SU-DHL-6 (cell line): ENCODE results near the gene FCHSD1.

Experiments used
- H2AFZ ChIP-seq: fragments of 200-600 bp; sonication (generic); 2 replicates; pipeline ENCODE4 v1.6.1; 2014; ENCODE audit warnings: low read depth, mild to moderate bottlenecking, moderate library complexity, mixed read lengths, antibody characterized with exemption, low read length; ENCODE audit not compliant: severe bottlenecking
- H3F3A ChIP-seq: fragments of 200-600 bp; shearing (Covaris generic); 2 replicates; pipeline ENCODE4 v1.6.0; 2016; ENCODE audit warnings: antibody characterized with exemption, mild to moderate bottlenecking; ENCODE audit not compliant: insufficient read depth
- H3K27ac ChIP-seq: fragments of 200-600 bp; sonication (generic); 2 replicates; pipeline ENCODE4 v1.5.1; 2016; ENCODE audit warnings: low read depth, mild to moderate bottlenecking, low read length, moderate library complexity, mixed read lengths
- H3K27me3 ChIP-seq: fragments of 200-600 bp; sonication (generic), shearing (Covaris generic); 2 replicates; pipeline ENCODE4 v1.6.0; 2014; ENCODE audit warnings: mild to moderate bottlenecking, low read length
- H3K36me3 ChIP-seq: fragments of 200-600 bp; sonication (generic); 2 replicates; pipeline ENCODE4 v1.6.1; 2014; ENCODE audit warnings: mild to moderate bottlenecking, low read length, mixed read lengths
- H3K4me2 ChIP-seq: fragments of 300-600, 200-600 bp; shearing (Covaris generic), sonication (generic); 2 replicates; pipeline ENCODE4 v1.6.0; 2014; ENCODE audit warnings: low read length, low read depth, mild to moderate bottlenecking; ENCODE audit not compliant: poor library complexity, severe bottlenecking
- H3K4me3 ChIP-seq: fragments of 200-600 bp; sonication (generic); 2 replicates; pipeline ENCODE4 v1.5.1; 2014; ENCODE audit warnings: antibody characterized with exemption, low read length, mild to moderate bottlenecking, mixed read lengths; ENCODE audit not compliant: insufficient read depth, poor library complexity, severe bottlenecking
- H3K79me2 ChIP-seq: fragments of 200-600 bp; sonication (generic); 2 replicates; pipeline ENCODE4 v1.6.1; 2014; ENCODE audit warnings: mild to moderate bottlenecking, low read length, moderate library complexity; ENCODE audit not compliant: insufficient read depth
- H3K9ac ChIP-seq: fragments of 200-600 bp; sonication (generic); 2 replicates; pipeline ENCODE4 v1.7.0; 2014; ENCODE audit warnings: mild to moderate bottlenecking, low read length
- H3K9me2 ChIP-seq: fragments of 200-600 bp; sonication (generic); replicated peaks from 2 replicates; pipeline ENCODE4 v1.6.1; 2014; ENCODE audit warnings: low read length; ENCODE audit not compliant: insufficient read depth
- H3K9me3 ChIP-seq: fragments of 200-600 bp; sonication (generic); 2 replicates; pipeline ENCODE4 v1.6.1; 2014; ENCODE audit warnings: low read length, mixed read lengths; ENCODE audit not compliant: insufficient read depth
- H4K20me1 ChIP-seq: fragments of 200-600 bp; sonication (generic); 2 replicates; pipeline ENCODE4 v1.6.1; 2014; ENCODE audit warnings: low read depth, mild to moderate bottlenecking, antibody characterized with exemption, low read length, moderate library complexity, mixed read lengths
- EZH2phosphoT487 ChIP-seq: fragments of 200-600 bp; sonication (generic), shearing (Covaris generic); conservative IDR thresholded peaks from 2 replicates; pipeline ENCODE4 v1.6.1; 2018; ENCODE audit warnings: mild to moderate bottlenecking, antibody characterized with exemption, low read length, moderate library complexity, mixed read lengths
- TF ChIP-seq, protein P1 (sequence below): fragments of 200-600 bp; sonication (generic); IDR thresholded peaks from one replicate; pipeline ENCODE4 v1.5.1; 2017; ENCODE audit warnings: antibody characterized with exemption, mild to moderate bottlenecking, low read length, moderate library complexity; ENCODE audit not compliant: insufficient read depth, poor library complexity, severe bottlenecking

FCHSD1 gene

DNA sequence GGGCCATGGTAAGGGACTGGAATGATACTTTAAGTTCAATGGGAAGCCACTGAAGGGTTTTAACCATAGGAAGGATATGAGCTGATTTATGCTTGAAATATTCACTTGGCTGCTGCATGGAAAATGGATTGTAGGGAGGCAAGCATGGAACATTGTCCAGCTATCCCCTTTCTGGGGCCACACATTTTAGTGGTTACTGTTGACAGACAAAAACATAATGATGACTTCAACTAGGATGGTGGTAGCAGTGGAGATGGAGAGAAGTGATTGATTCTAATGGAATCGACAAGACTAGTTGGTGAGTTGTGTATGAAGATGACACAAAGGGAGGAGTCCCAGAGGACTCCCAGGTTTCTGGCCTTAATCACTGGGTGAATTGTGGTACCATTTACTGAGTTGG, 6.2 kb upstream of the FCHSD1 start:
- no peaks in the 10 kb centered on the region for H3K9me2 ChIP-seq
- no peak overlapping the region for H2AFZ ChIP-seq
- H3F3A ChIP-seq: peaks cover 2% of the 10 kb centered on the region; the same call in 1 of the 2 replicates
- H3K36me3 ChIP-seq: no peaks in the 10 kb centered on the region
- TF ChIP-seq EZH2phosphoT487: no peak
- TF ChIP-seq, protein P1, sequence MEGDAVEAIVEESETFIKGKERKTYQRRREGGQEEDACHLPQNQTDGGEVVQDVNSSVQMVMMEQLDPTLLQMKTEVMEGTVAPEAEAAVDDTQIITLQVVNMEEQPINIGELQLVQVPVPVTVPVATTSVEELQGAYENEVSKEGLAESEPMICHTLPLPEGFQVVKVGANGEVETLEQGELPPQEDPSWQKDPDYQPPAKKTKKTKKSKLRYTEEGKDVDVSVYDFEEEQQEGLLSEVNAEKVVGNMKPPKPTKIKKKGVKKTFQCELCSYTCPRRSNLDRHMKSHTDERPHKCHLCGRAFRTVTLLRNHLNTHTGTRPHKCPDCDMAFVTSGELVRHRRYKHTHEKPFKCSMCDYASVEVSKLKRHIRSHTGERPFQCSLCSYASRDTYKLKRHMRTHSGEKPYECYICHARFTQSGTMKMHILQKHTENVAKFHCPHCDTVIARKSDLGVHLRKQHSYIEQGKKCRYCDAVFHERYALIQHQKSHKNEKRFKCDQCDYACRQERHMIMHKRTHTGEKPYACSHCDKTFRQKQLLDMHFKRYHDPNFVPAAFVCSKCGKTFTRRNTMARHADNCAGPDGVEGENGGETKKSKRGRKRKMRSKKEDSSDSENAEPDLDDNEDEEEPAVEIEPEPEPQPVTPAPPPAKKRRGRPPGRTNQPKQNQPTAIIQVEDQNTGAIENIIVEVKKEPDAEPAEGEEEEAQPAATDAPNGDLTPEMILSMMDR: no peak
- H3K79me2 ChIP-seq: no peaks in the 10 kb centered on the region
- H3K9me3 ChIP-seq: no peaks in the 10 kb centered on the region
- H3K27ac ChIP-seq: no peak overlapping the region
- H3K27me3 ChIP-seq: no peaks in the 10 kb centered on the region
- H3K4me2 ChIP-seq: no peak overlapping the region
- no peak overlapping the region for H3K4me3 ChIP-seq
- H4K20me1 ChIP-seq: no peaks in the 10 kb centered on the region
- H3K9ac ChIP-seq: no peak overlapping the region

DNA sequence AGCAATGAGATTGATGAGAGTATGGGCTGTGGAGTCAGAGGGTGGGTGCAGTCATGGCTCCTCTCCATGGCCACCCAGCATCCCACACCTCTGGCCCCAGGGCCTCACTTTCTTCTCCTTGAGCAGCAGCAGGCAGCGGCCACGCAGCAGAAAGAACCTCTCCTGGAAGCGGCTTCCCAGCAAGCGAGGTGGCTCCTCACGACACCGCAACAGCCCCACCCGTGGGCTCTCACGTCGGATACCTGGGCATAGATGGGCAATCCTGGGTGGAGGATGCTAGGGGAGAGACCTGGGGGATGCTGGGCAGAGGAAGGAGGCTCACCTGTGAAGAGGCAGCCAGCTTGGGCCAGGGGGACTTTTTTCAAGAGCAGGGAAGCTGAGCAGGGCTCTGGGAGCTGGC, 5.2 kb upstream of the FCHSD1 start:
- Histone ChIP-seq H3K36me3 (no peaks in the 10 kb centered on the region), H3K9ac (no peak overlapping the region), H3K4me2 (no peak overlapping the region), H3K9me3 (no peaks in the 10 kb centered on the region), H3F3A (peaks cover 11% of the 10 kb centered on the region; the same call in 1 of the 2 replicates), H3K79me2 (no peaks in the 10 kb centered on the region), H3K27me3 (no peaks in the 10 kb centered on the region), H2AFZ (no peak overlapping the region), H3K4me3 (no peak overlapping the region), H4K20me1 (no peaks in the 10 kb centered on the region), H3K9me2 (no peaks in the 10 kb centered on the region), H3K27ac (no peak overlapping the region)
- no peak for TF ChIP-seq EZH2phosphoT487
- TF ChIP-seq, protein P1: no peak

- no peaks in the 10 kb centered on the region for H3K36me3 ChIP-seq
- H2AFZ ChIP-seq: no peak overlapping the region
- no peaks in the 10 kb centered on the region for H3K27me3 ChIP-seq
- no peaks in the 10 kb centered on the region for H4K20me1 ChIP-seq
- H3K9me2 ChIP-seq: no peaks in the 10 kb centered on the region
- H3F3A ChIP-seq: peaks cover 11% of the 10 kb centered on the region; the same call in 1 of the 2 replicates
- H3K4me2 ChIP-seq: no peak overlapping the region
- TF ChIP-seq, protein P1: no peak
- no peak for TF ChIP-seq EZH2phosphoT487
- no peaks in the 10 kb centered on the region for H3K9me3 ChIP-seq
- H3K9ac ChIP-seq: no peak overlapping the region
- no peaks in the 10 kb centered on the region for H3K79me2 ChIP-seq
- H3K4me3 ChIP-seq: no peak overlapping the region
- no peak overlapping the region for H3K27ac ChIP-seq
Measured at GRCh38 chr5:141655020-141655419, 3.8 kb upstream of the FCHSD1 start.
